Fibroblast of skin of right quadriceps (primary cell): Measurements from ENCODE around the gene AP2M1.

Experiments used
- DNase-seq: peaks from one replicate; pipeline ENCODE4 v3.0.0-alpha.2; 2013

AP2M1 gene

DNA sequence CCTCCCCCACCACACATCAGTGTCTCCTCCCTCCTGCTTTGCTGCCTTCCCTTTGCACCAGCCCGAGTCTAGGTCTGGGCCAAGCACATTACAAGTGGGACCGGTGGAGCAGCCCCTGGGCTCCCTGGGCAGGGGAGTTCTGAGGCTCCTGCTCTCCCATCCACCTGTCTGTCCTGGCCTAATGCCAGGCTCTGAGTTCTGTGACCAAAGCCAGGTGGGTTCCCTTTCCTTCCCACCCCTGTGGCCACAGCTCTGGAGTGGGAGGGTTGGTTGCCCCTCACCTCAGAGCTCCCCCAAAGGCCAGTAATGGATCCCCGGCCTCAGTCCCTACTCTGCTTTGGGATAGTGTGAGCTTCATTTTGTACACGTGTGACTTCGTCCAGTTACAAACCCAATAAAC, 9.0 kb downstream of the AP2M1 start:
- no peak for DNase-seq

DNA sequence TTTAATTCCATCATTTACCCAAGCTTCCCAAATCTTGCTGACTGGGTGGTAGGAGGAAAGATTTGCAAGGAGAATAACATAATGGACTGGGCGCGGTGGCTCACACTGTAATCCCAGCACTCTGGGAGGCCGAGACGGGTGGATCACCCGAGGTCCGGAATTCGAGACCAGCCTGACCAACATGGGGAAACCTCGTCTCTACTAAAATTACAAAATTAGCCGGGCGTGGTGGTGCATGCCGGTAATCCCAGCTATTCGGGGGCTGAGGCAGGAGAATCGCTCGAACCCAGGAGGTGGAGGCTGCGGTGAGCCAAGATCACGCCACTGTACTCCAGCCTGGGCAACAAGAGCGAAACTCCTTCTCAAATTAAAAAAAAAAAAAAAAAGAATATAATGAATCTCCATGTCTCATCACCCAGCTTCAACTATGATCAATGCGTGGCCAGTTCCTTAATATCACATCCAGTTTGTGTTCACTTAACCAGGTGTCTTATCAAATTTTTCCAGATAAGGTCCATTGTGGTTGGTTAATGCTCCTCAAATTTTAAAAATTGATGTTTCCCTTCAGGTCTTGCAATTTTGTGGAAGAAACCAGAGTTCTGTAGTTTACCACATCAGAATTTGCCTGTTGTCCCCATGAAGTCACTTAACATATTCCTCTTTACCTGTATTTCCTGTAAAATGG, 10.0 kb downstream of the AP2M1 start:
- DNase-seq: no peak

DNA sequence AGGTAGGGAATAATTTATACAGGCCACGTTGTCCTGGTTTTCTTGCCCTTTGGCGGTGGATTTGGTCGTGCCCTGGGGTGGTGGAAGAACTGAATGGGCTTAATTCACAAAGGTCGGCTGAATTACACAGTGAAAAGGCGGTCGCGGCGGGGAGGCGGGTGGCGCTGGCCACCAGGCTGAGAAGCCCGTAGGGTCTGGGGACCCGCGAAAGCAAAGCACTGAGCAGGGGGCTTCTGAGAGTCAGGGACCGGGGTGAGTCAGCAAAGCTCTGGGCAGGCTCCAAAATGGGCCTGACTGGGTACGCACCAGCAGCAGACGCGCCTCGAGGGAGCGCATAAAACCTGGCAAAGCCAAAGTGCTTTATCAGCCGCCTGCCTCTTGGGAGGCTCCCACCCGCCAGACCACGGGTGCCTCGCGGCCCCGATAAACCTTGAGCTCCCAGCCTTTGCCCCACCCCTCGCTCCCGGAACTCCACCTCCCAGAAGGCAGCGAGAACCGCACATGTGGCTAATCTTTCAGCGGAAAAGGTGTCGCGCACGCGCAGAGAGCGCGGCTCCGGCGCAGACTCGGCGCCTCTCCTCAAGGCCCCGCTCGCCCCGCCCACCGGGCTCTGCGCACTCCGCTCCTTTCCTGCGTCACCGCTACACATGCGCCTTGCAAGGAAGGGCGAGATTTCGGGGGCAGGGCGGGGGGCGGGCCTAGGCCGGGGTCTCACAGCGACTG, 11.0 kb downstream of the AP2M1 start:
- peak; percentile 98 for DNase-seq

DNA sequence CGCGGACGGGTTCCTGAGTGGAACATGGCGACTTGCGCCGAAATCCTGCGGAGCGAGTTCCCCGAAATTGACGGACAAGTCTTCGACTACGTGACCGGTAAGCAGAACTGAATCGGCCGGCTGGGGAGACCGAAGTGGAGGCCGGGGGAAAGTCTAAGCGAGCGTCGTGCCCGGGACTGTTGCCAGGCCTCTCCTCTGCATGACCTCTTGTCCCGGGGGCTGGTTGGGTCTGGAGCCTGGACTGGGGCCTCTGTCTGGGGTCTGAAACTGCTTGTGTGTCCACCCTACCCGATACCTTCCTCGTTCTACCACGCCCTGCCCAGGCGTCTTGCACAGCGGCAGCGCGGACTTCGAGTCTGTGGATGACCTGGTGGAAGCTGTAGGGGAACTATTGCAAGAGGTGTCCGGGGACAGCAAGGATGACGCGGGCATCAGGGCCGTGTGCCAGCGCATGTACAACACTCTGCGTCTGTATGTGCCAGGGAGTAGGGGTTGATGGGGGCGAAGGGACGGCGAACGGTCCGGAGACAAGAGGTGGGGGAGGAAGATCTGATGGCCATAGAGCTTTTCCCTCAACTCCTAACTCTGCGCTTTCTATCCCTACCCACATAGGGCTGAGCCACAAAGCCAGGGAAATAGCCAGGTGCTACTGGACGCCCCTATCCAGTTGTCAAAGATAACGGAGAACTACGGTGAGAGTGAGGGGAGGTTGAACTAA, 11.7 kb downstream of the AP2M1 start, which contains the start of gene ABCF3:
Gene ABCF3 (plus strand): TSS at position 16 of the 718 bp plus-strand sequence. CDS start 9 bp downstream, at position 25.
- DNase-seq: no peak

DNA sequence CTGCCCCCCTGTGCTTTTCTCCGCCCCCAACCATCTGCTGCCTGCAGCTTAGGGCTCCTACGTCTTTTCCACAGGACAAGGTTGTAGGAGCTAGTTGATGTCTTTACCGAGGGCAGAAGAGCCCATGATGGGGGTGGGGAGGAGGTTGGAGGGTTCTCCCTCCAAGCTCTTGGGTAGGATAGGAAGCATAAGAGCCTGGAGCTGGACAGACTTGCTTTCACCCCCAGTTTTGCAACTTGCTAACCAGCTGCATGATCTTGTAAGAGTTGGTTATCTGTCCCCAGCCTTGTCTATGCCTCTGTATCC, 12.2 kb downstream of the AP2M1 start:
- no peak for DNase-seq

DNA sequence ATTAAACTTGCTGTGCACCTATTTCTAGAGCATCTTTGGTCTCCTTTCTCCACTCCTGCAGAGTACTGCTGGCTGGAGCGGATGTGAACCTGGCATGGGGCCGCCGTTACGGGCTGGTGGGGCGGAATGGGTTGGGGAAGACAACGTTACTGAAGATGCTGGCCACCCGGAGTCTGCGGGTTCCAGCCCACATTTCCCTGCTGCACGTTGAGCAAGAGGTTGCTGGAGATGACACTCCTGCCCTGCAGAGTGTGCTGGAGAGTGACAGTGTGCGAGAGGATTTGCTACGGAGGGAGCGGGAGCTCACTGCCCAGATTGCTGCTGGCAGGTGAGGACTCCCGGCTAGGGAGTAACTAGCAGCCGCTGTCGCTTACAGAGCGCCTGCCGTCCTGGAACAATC, 13.4 kb downstream of the AP2M1 start:
- no peak for DNase-seq

DNA sequence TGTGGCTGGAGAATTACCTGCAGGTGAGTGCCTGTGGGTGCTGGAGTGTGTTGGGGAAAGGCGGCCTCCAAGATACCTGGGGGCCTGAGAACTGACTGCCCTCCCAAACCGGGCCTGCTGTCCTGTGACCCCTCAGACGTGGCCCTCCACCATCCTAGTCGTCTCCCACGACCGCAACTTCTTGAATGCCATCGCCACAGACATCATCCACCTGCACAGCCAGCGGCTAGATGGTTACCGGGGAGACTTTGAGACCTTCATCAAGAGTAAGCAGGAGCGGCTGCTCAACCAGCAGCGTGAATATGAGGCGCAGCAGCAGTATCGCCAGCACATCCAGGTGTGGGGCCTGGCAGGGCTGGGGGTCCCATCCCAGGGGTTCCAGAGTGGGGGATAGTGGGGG, 14.8 kb downstream of the AP2M1 start:
- DNase-seq: no peak

DNA sequence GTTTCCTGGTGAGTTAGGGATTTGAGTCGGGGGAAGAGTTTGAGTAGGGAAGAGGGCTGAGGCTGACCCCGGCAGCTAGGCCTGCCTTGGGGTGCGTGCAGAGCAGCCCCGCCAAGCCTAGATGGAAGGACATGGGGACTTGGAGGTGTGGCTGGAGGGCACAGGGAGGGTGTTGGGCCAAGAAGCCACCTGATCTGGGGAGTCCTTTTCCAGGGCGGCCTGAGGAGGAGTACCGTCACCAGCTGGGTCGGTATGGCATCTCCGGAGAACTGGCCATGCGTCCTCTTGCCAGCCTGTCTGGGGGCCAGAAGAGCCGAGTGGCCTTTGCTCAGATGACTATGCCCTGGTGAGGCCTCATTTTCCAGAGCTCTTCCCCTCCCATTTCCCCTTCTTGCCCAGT, 18.2 kb downstream of the AP2M1 start:
- no peak for DNase-seq

DNA sequence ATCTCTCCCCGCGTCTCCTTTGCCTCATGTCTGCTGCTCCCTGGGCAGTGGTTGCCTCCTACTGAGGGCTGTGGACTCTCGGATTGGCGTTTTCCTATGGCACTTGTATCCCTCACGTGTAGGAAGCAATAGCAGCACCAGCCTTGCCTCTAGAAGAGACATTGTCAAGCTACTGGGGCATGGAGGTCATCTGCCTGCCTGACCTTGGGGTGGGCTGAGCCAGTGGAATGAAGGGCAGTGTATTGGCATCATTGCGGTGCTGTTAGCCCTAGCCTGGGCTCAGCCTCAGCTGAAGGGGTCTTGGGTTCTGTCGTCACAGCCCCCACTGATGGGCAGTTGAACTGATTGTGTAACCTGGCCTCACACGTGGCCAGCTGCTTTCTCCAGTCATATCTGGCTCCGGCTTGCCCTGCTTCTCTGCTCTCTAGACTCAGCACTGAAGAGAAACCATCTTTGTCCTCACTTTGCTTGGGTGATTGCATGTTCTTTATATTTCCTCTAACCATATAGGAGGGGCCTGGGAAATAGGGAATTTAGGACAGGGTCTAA, 19.4 kb downstream of the AP2M1 start:
- DNase-seq: no peak

DNA sequence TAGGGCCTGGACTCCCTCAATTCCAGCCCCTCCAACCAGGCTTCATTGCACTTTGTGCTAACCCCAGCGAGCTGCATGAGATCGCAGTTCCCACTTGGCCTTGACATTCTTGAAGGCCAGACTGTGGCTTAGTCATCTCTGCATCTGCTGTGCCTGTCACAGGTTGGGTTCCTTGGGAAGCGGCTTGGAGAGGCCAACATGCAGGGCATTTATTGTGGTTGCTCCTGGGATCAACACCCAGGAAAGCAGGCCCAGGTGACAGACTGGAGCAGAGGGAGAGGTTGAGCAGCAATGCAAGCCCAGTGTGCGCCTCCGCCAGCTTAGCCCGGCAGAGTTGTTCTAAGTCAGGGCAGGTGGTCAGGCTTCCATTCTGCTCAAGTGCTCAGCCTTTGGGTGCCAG, 21.9 kb downstream of the AP2M1 start:
- DNase-seq: no peak

DNA sequence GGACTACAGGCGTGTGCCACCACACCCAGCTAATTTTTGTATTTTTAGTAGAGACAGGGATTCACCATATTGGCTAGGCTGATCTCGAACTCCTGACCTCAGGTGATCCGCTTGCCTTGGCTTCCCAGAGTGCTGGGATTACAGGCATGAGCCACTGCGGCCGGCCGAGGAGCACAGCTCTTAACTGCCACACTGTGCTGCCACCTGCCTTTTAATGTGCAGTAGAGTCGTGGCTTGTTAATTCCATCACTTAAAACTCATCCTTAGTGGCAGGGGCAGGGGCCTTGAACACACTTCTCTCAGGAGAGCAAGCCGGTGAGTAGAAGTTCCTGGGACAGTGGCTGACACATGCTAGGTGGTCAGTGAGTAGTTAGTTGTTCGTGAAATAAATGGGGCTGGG, 23.9 kb downstream of the AP2M1 start:
- no peak for DNase-seq

DNA sequence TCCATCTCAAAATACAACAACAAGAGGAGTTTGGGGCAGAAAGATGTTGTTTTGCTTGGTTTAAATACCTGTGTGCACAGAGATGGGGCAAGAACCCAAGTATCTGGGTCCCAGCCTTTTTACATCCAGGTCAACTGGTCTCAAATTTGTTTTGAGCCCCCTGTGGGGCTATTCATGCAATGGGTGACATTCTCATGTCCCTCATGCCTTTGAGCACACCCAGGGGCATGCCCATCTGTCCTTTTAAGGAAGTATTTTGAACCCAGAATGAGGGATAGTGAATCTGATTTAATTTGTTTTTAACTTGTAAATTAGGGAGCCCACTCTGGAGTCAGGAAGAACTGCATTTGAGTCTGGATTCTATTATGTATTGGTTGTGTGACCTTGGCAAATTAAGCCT, 26.2 kb downstream of the AP2M1 start:
- no peak for DNase-seq

DNA sequence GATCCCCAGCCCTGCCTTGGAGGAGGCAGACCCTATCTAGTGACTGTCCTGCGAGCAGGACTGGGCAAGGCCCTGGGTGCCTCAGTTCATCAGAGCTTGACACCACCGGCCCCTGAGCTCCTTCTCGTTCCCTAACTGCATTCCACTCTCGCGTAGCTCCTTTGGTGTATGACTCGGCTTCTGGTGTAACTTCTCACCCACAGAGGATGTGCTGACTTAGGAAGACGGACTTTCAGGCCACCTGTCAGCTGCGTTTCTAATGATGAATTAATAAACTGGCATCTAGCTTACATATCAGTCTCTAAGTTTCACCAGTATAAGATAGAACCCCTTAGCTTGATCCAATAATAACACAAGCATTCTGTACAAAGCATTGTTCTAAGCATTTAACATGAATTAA, 28.9 kb downstream of the AP2M1 start:
- DNase-seq: no peak

DNA sequence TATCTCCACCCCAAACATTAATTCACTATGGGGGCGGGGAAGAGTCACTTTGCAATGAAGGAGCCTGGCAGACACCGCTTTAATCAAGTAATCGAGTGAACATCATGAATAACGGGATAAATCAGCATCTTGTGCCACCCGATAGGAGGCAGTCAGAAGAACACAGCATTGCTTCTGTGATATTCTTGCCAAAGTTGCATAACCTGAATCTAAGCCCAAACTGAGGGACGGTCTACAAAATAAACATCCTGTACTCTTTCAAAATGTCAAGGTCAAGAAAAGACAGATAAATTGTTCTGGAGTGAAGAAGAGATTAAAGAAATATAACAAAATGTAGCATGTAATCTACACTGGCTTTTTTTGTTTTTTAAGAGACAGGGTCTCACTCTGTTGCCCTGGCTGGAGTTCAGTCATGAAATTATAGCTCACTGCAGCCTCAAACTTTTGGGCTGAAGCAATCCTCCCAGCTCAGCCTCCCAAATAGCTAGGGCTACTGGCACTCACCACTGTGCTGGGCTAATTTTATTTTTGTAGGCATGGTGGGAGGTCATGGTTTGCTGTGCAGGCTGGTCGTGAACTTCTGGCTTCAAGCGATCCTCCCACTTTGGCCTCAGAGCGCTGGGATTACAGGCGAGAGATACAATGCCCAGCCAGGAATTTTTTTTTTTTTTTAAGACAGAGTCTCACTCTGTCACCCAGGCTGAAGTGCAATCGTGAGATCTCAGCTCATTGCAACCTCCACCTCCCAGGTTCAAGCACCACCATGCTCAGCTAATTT, 34.7 kb downstream of the AP2M1 start:
- no peak for DNase-seq

DNA sequence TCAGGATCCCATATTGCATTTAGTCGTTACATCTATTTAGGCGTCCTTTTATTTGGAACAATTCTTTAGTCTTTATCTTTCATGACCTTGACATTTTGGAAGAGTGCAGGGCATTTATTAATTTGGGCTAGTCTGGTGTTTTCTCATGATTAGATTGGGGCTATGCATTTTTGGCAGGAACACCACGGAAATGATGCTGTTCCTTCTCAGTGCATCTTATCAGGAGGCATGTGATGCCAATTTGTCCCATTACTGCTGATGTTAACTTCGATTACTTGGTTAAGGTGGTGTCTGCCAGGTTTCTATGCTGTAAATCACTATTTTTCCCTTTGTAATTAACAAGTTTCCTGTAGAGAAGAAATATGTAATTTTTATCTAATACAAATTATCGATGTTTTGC, 36.6 kb downstream of the AP2M1 start:
- DNase-seq: no peak

DNA sequence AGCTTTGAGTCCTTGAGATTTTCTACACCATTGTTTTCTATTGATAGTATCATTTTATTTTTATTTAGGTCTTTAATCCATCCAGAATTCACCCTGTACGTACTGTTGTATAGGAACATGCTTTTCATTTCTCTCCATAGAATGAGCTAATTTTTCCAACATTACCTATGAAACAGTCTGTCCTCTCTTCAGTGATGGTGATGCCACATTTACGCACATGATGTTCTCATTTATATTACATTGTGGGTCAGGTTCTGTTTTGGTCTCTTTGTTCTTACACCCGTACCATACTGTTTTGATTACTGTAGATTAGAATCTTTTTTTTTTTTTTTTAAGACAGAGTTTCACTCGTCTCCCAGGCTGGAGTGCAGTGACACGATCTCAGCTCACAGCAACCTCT, 37.1 kb downstream of the AP2M1 start:
- DNase-seq: no peak

DNA sequence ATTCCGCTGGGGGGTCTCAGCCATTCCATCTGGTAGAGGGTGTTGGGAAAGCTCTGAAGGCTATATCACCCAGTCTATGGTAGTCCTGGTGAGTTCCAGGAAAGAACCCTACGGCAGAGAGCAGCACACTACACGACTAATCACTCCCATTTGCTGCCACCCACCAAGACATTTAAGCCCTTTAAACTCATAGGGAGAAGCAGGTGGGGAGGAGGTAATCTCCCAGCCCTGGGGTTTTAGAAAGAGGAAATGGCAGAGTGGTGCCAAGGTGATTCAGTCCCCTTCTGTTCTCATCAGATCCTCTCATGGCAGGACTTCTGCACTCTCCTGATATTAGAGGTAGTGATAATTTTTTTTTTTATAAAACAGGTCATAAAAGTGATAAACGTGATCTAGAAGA, 44.2 kb downstream of the AP2M1 start:
- no peak for DNase-seq

DNA sequence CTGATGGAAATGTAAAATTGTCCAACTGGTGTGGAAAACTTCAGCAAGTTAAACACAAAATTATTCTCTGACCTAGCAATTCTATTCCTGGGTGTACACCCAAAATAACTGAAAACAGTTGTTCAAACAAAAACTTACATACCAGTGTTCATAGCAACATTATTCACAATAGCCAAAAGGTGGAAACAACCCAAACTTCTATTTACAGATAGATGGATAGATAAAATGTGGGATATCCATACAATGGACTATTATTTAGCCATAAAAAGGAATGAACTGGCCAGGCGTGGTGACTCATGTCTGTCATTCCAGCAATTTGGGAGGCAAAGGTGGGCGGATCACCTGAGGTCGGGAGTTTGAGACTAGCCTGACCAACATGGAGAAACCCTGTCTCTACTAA, 47.9 kb downstream of the AP2M1 start:
- DNase-seq: no peak

DNA sequence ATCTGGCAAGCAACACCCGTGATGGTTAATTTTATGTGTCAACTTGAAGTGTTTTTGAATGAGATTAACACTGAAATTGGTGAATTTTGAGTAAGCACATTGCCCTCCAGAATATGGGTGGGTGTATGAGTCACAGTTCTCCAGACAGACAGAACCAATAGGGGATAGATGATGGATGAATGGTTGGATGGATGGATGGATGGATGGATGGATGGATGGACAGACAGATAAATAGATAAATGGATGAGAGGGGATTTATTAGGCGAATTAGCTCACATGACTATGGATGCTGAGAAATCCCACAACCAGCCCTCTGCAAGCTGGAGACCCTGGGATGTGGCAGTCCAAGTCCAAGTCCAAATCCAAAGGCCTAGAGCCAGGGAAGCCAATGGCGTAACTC, 49.3 kb downstream of the AP2M1 start:
- DNase-seq: no peak

DNA sequence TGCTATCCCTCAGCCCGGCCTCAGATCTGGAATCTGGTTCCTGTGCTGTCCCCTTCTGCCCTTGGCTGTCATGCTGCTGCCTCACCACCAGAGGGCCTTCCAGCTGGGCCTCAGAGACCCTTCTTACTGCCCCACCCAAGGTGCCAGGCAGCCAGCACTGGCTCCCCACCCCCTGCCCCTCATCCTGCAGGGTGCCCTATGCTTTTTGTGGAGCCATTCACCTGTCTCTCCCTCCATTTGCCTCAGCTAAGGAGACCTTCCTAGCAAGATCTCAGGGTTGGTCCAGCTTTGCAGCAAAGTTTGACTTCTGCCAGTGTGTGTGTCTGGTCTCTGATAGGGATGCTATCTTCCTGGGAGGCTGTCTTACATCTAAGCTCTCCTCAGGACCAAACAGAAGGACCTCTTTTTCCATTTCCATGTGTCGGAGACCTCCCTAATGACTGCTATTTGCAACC, 52.9 kb downstream of the AP2M1 start:
- DNase-seq: peak; percentile 9

DNA sequence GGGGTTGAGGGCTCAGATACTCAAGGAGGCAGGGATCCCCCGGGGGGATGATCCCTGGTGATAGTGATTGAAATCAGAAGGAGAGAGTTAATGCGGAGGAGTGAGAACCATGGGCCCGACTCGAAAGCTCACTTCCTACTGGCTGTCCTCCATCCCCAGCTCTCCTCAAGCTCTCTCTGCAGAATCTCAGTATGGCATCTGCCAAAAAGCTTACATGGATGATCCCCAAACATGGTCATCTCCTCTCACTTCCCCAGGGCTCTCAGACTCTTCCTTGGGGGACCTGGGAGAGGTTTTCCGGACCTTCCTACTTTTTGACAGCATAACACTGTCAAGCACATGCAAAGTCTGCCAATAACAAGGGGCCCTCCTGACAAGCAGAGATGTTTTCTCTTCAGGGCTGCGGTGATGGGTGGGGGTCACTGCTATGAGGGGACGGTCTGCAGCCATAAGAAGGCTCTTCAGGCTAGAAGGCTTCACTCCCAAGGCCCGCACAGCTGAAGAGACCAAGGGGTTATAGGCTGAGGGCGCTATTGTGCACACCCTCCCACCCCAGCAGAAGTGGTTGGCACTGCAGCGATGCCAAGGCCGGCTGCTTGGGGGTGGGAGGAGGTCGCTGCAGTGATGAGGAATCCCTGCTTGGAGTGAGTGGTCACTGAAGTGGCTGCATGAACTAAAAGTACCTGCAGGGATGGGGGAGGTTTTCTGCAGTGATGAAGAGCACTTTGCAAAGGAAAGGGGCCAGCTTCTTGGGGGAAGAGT, 53.9 kb downstream of the AP2M1 start:
- DNase-seq: no peak

DNA sequence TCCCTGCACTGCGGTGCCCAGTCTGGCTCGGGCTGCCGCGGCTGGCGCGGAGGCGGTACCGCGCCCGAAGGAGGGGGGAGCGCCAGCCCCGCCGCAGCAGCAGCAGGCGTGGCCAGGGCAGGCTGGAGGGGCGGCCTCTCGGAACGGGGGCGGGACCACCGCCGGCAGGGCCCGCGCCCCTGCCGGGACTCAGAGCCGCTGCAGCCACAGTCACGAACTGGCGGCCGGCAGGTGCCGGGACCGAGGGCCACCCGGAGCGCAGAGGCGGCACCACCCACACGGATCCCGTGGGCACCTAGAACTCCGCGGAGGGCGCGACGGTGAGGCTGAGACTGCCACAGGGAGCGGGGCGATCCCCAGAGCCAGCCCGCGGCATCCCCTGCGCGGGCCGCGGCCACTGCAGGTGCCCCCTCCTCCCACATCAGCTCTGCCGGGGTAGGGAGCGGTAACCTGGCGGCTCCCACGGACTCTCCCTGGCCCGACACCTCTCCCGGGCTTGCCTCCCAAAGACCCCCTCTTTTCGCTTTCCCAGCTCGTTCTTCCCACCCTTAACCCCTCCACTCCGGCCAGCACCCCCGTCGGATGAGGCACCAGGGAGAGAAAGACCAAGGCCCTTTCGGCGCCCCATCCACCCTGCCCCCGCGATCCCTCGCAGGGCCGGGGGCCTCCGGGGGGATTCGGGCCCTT, 54.9 kb downstream of the AP2M1 start, which contains the start of gene VWA5B2:
Gene VWA5B2 (plus strand): TSS at position 192 of the 687 bp plus-strand sequence. CDS start 944 bp downstream, outside the sequence.
- DNase-seq: peak; percentile 18
